CD4-positive, alpha-beta T cell treated with Interleukin-6 for 4 hours (primary cell): Measurements from ENCODE around the gene PTPN6.

Source experiments
- DNase-seq: peaks from one replicate; pipeline ENCODE4 v3.0.0-alpha.2; 2020; ENCODE audit warnings: mixed read lengths

PTPN6 gene

DNA sequence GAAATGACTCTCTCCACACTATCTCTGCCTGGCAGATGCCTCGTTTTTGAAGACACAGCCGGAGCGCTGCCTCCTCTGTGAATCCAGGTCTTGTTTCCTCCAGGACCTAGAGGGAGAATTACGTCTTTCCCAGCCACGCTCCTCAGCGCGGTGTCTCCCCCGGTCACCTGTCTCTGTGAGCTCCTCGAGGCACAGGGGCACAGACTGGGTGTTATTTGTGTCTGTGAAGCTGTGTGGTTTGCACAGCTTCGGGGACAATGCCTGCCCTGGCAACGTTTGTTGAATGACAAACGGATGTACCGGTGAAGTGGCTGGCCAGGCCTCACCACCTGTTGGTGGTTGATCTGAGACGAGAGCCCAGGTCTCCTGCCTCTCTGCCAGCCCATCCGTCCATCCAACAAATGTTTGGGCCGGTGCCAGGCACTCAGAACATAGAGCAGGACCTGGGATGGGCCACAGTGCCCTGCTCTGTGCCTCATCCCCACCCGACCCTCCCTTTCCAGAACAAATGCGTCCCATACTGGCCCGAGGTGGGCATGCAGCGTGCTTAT, 6.1 kb downstream of the PTPN6 start:
- DNase-seq: peak; percentile 37

DNA sequence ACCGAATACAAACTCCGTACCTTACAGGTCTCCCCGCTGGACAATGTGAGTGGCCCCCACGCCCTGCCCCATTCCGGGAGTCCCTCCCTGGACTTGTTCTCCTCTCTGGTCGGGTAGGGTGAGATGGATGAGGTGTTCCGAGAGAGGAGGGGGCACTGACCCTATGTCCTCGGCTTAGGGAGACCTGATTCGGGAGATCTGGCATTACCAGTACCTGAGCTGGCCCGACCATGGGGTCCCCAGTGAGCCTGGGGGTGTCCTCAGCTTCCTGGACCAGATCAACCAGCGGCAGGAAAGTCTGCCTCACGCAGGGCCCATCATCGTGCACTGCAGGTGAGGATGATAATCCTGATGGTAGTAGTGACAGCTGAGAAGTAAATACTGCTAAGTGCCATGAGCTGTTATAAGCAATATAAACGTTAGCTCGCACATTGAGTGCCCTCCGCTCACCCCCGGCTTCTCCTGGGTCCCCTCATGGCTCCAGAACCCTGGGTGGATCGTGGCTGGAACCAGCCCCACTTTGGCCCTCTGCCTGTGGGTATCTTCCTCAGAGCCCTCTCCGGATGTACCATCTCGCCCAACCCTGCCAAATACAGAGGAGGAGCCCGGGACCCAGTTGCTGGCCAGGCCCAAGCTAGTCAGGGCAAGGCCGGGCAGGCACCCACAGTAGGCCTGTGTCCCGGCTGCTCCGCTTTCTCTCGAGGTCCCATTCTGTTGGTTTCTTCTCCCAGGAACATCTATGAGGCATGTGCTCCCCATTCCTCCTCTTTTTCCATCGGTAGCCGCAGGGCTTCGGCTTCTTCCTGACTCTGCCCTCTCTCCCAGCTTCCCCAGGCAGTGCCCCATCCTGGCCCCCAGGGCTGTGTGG, 6.8 kb downstream of the PTPN6 start:
- DNase-seq: no peak

DNA sequence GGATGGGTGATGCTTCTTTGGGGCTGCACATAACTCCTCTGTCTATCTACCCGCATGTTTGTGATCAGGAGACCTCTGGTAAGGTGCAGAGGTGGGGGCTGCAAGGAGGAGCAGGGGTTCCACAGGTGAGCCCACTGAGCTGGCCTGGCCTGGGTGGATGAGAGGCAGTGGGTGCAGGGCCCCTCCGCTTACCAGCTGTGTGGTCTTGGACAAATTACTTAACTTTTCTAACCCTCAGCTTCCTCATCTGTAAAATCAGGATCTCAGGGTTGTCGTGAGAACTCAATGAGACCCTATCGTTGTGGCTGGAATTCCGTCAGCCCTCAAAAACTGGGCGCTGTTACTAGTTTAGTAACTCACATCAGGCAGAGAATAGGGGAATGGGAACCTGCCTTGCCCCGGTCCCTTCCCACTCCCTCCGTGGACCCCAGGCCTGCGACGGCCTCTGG, 7.5 kb downstream of the PTPN6 start:
- DNase-seq: no peak

DNA sequence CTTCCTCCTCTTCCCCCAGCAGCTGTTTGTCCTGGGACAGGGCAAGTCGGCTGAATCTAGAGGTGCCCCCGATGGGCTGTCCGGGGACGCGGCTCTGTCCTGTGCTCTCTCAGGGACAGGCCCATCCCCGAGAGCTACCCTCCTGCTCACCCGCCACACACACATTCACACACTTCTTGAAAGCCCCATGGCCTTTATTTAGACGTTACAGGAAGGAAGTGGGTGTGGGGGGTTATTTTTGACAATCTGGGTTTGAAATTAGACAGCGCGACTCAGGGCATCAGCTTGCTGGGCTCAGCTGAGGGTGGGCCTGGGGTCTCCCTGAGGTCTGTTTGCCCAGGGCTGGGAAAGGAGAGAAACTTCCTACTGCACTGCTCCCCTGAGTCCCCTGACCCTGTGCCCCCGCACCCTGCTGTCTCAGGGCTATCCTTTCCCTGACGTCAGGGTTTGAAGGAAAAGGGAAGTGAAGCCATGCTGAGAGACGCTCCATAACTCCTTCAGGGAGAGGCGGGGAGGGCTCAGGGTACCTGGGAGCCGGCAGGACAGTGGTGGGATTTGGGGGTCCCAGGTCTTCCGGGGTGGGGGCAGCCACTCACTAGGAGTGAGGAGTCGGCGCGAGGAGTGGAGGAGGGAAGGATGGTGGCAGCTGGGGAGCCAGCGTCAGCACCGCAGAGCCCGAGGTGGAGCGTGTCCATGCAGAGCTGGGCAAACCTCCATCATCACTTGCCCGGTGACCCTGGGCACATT, 8.1 kb downstream of the PTPN6 start:
- DNase-seq: peak; percentile 77

DNA sequence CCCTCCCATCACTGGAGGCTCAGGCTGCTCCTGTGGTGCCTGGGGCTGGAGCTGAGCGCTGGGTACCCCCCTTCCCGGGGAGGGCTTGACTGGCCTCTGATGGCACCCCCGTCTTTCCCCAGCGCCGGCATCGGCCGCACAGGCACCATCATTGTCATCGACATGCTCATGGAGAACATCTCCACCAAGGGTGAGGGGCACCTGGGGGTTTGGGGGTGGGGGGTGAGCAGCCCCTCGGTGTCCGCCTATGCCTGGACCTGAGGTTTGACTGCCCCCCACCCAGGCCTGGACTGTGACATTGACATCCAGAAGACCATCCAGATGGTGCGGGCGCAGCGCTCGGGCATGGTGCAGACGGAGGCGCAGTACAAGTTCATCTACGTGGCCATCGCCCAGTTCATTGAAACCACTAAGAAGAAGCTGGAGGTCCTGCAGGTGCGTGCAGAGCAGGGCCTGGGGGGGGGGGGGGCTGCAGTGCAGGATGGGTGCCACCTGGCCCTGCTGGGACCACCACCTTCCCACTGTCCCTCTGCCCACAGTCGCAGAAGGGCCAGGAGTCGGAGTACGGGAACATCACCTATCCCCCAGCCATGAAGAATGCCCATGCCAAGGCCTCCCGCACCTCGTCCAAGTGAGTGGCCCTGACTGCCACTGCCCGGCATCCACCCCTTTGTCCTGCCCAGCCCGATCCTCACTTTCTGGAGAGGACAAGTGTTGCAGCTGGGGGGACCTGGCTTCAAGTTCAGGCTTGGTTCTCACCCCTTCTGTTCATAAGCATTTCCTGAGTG, 8.8 kb downstream of the PTPN6 start:
- no peak for DNase-seq

DNA sequence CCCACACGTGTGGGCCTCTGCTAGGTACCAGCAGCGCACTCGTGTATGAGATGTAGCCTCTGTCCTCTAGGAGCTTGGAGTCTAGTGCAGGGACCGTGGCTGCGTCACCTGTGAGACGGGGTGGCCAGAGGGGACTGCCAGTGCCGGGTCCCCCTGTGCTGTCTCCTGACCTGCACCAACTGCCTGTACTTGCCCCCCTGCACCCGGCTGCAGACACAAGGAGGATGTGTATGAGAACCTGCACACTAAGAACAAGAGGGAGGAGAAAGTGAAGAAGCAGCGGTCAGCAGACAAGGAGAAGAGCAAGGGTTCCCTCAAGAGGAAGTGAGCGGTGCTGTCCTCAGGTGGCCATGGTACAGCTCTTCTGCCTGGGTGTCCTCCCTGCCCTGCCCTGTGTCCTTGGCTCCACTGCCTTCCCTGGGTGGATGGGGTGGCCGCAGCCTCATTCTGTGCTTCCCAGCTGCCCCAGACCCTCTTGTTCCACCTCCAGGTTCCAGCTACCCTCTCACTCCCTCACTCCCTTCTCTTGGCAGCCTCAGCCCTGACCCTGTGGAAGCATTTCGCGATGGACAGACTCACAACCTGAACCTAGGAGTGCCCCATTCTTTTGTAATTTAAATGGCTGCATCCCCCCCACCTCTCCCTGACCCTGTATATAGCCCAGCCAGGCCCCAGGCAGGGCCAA, 9.6 kb downstream of the PTPN6 start:
- DNase-seq: no peak

DNA sequence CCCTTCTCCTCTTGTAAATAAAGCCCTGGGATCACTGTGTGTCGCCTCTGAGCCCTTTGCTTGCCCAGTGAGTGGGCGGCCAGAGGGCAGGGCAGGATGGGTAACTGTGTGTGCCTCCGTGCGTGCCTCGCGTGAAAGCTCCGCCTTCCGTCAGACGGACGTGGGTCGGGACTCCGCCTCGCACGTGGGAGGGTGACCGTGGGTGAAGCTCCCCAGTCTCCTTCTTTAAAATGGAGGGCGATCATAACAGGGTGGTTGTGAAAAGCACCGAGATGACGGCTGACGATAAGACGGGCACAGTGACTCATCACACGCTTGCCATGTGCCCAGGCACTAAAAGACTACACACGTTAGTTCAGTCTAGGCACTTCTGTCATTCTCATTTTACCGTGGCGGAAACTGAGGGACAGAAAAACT, 10.1 kb downstream of the PTPN6 start:
- DNase-seq: peak; percentile 95

DNA sequence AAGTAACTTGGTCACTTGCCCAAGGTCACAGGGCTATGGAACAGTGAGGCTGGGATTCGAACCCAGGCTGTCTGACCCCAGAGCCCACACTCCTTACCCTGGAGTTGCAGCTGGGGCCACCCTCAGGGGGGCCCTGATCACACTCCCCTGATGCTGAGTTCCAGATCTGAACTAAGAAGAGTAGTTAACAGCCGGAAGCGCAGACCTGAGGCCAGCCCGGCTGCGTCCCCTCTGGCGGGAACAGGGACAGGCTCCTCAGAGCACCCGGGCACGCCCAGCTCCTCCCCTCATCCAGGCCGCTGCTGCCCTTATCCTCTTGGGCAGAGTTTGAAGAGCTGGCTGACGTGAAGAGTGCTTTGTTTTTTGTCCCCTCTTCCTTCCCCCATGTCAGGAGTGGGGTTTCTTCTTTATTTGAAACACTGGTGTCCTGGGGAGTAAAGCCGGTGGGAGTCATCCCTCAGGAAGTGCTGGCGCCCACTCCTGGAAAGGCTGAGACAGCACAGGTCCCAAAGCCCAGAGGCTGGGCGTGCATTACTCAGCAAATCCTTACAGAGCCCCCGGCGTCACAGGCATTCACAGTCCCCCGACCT, 10.6 kb downstream of the PTPN6 start:
- peak; percentile 57 for DNase-seq

DNA sequence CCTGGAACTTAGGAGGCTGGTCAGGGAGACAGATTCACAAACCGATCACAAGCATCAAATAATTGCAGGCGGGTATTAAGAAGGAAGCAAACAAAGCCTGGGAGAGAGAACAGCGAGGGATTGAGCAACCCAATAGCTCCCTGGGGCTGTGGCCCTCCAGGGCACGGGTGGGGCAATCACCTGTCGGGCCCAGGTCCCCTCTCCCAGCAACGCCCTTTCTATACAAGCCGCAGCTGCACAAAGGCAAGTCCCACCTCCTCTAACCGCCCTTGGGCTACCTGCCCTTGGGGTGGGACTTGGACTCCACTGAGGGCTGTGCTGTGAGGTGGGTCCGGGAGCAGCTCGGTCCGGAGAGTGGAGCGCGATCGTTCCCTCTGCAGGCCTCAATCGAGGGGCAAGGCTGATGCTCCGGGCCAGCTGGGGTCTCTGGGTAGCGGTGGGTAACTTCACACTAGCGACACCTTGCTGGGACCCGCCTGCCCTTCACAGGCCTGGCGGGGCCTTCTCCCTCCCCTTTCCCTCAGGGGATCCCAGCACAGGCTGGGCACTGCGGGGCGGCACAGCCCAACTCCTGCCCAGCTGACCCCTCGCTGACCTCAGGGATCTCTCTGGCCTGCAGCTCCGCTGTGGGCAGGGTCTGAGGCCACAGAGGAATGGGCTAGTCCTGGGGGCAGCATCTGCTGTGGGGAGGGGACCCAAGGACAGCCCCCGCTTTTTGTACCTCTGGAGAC, 11.3 kb downstream of the PTPN6 start:
- DNase-seq: no peak

DNA sequence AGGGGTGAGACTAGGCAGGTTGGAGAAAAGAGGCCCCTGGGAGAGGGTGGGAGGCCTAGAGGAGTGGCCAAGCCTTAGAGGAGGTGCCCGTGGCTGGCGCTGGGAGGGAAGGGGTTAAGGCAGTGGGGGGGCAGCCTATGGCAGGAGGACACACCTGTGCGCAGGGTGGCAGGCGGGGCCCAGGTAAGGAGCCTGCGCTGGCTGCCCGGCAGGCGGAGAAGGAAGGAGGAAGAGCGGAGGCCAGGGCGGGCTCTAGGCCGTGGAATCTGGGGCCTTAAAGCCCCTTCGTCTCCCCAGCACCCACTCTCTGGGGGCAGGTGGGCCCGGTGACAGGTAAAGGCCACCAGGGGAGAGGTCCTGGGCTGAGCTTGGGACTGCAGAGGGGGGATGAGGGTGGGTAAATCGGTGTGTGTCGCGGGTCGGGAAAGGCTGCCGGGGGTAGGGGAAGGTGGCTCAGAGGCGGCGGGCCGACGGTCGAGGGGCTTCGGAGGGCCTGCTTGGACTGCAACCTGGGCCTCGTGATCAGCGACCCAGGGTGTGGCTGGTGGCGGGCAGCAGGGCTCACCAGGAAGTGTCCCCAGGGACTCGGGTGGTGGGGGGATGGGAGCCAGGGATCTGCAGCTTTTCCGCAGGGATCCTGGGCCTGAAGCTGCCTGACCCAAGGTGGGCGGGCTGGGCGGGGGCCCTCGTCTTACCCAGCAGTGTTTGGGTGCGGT, 12.0 kb downstream of the PTPN6 start:
- no peak for DNase-seq

DNA sequence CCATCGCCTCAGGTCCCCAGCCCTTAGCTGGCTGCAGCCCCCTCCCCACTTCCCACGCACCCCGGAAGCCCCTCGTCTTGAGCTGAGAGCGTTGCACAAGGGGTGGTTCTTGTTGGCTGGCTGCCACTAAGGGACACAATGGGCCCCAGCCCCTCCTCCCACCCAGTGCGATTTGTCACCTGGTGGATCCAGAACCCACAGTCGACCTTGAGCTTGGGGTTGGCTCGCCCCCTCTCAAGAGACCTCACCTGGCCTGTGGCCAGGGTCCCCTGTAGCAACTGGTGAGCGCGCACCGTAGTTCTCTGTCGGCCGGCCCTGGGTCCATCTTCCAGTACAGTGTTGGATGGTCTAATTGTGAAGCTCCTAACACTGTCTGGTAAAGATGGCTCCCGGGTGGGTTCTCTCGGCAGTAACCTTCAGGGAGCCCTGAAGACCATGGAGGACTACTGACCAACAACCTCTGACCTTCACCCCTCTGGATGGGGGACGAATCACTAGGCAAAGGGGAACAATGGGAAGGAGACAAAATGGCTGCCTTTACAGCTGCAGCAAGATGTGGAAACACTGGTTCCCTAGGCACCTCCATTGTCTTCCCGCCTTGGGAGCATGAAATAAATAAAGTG, 12.7 kb downstream of the PTPN6 start:
- DNase-seq: no peak

DNA sequence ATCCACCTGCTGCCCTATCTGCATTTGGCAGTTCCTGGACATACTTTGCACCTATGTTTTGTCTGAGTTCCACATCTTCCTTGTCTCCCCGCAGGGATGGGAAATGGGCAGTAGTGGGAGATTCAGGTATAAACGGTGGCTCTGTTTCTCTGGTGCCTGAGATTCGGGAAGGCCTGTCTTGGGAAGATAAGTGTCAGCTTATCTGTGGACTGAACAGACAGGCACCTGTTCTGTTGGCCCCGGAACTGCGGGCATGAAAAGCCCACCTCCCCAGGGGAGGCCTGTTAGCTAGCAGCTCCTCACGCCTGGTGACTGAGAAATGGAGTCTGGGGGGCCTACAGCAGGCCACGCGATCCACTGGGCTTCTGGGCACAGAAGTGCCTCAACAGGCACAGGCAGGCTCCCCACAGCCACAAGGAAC, 13.5 kb downstream of the PTPN6 start:
- no peak for DNase-seq

DNA sequence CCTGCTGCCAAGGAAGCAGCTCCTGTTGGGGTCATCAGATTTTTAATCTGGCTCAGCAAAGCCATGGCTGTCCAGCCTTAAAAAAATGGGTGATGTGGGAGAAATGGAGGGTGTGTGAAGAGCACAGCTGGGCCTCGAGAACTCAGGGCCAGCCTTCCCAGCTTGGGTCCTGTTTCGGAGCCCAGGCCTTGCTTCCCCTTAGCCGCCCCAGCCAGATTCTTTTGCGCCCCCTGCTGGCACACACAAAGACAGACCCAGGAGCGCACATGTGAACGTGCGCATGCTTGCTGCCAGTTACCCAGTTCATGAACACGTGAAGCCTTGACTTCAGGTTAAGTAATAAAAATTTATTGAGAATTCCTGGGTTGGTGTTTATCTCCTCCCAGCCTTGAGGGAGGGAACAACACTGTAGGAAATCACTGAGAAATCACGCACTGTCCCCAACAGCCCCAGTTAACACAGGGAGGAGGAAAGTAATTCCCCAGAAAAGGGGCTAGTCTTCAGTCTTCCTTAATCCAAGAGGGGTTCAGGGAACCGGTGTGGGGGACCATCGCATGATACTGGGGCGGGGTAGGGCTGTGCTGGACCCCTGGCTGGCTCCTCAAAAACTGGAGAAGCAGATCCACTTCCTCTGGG, 14.0 kb downstream of the PTPN6 start:
- DNase-seq: peak; percentile 94

DNA sequence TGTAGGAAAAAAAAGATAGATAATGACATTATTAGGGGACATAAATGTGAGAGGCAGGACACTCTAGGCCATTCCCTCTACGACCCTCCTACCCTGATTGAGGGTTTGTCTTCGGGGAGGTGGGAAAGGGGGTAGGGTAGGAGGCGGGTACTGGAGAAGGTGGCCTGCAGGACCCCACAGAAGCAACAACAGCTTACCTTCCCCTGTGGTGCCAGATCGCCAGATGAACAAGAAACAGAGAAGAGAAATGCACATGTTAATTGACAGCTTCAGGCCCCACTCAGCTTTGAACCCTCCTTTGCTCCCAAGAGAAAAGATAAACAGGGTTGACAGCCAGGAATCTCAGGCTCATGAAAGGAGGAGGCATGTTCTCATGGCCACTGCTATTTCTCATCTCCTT, 14.6 kb downstream of the PTPN6 start:
- DNase-seq: no peak

DNA sequence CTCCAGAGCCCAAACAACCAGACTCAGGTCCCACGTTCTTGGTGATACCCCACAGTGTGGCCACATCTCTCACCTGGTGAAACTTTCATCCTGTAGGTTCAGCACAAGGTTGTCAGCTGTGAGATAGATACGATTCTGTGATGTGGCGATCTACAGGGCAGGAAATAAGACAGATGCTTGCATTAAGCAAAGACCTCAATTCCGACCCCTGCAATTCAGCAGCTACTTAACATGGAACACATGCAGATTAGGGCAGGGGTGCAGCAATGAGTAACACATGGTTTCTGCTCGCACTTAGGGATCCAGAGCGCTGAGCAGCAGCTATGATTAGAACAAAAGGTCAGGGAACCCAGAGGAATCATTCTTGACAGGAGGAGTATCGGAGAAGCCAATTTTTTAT, 15.2 kb downstream of the PTPN6 start:
- no peak for DNase-seq

DNA sequence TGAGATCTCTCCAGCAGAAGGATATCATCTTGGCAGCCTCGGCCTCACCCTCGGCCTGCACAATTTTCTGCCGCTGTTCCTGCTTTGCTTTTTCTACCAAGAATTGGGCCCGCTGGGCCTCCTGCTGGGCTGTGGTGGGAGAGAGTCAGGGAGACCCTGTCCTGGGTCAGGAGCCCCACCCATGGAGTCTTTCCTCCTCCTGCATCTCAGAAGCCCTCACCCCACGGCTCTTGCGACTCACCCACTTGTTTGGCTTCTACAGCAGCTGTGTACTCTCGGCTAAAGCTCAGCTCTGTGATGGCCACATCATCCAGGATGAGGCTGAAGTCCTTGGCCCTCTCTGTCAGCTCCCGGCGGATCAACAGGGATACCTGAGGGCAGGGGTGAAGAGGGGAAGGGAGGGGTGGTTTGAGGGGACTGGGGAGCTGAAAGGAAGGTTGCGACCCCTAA, 16.5 kb downstream of the PTPN6 start:
- DNase-seq: no peak

DNA sequence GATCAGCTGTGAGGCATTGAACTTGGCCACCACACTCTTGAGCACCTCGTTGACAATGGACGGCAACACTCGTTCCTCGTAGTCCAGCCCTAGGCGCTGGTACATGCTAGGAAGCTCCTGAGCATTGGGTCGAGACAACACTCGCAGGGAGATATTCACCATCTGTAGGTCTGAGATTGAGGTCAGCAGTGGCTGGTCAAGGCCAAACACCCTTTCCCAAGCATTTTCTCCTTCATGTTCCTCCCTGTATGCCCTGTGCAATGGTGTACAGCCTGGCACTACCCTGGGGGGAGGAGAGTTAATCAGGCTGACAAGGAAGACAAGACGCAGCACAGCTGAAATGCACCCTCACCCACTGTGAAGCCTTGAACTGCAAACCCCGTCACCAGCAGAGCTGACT, 17.3 kb downstream of the PTPN6 start:
- DNase-seq: no peak

DNA sequence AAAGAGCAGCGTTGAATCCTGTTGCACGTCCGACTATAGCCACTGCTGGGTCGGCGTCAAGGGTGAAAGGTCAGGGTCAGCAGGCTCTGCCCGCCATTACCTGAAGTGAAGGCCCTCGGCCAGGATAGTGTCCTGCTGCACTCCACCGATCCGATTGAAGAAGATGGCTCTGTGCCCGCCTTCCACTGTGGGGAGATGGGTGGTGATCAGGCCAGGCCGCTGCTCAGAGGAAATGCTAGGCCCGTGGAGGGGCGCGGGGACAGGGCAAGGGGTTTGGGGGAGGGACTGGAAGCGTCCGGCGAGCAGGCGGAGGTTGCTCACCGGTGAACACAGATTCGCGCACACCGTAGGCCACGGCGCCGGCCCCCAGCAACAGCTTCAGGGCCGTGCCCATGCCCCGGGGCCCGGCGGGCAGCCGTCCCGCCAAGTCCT, 19.0 kb downstream of the PTPN6 start:
- DNase-seq: no peak

DNA sequence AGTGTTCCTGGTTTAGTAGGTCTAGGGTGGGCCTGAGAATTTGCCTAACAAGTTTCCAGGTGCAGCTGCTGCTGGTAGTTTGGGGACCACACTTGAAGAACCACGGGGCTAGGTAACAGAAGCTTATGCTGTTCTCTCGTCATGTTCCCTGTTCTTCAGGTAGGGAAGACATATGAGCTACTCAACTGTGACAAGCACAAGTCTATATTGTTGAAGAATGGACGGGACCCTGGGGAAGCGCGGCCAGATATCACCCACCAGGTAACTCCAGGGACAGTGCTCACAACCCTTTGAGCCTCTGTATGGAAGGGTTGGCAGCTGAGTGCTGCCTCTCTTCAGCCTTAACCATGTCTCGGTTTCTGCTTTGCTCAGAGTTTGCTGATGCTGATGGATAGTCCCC, 23.0 kb downstream of the PTPN6 start:
- no peak for DNase-seq
